ENCODE results near the gene MOAP1.

Gene MOAP1

DNA sequence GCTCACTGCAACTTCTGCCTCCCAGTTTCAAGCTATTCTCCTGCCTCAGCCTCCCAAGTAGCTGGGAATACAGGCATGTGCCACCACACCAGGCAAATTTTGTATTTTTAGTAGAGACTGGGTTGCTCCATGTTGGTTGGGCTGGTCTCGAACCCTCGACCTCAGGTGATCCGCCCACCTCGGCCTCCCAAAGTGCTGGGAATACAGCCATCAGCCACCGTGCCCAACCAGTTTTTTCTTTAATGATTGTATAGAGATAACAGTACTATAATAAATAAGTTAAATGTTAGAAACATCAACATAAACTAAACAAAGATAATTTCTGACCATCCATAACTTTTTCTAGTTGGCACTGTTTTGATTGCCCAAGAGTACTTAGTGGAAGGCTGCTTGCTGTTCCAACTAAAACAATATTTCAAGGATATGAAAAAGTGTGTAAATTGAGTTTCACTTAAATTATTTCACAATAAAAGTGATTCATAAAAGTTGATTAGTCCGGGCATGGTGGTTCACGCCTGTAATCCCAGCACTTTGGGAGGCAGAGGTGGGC, 16.5 kb upstream of the MOAP1 start:
- no peak overlapping the region for H3K4me3 ChIP-seq (ENCODE audit: low read depth, low read length)
- TF ChIP-seq CTCF (IDR thresholded peaks at IDR 0.05; ENCODE audit: low read depth, low read length) = no peak

- TF ChIP-seq CTCF (IDR thresholded peaks at IDR 0.05; ENCODE audit: low read depth, low read length) = no peak
- H3K4me3 ChIP-seq (ENCODE audit: low read depth, low read length) = no peak overlapping the region
These were observed 15.9 kb upstream of the MOAP1 start for GRCh38 chr14:93200553-93200952.

- H3K4me3 ChIP-seq (ENCODE audit: low read depth, low read length) = no peak overlapping the region
- TF ChIP-seq CTCF (IDR thresholded peaks at IDR 0.05; ENCODE audit: low read depth, low read length) = no peak
These were observed 14.3 kb upstream of the MOAP1 start for GRCh38 chr14:93199031-93199430.

DNA sequence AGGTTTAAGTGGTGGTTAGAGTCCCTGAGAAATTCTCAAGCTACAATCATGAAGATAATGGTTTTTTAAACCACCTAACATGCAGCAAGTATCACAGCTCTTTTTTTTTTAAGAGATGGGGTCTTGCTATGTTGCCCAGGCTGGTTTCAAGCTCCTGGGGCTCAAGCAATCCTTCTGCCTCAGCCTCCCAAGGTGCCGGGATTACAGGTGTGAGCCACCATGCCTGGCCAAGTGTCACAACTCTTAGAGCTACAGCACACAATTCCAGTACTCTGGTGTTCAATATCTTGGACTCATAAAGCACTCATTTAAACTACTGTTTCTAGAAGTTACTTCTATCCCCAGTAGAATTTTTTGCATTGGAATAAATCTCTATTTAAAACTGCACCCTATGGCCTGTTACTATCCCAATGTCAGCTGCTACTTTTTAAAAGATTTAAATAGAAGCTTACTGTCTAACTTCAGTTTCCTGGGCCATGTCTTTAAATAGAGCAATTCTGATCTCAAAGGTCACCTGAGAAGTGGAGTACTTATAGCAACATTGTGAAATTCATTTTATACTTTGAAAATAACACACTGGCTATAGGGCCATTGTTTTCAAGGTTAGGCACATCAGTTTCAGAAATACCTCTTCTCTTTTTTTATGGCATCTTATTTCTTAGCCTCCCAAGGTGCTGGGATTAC, 10.8 kb upstream of the MOAP1 start:
- H3K4me3 ChIP-seq (ENCODE audit: low read depth, low read length) = no peak overlapping the region
- TF ChIP-seq CTCF (IDR thresholded peaks at IDR 0.05; ENCODE audit: low read depth, low read length) = no peak

- no peak for TF ChIP-seq CTCF (IDR thresholded peaks at IDR 0.05; ENCODE audit: low read depth, low read length)
- no peak overlapping the region for H3K4me3 ChIP-seq (ENCODE audit: low read depth, low read length)
These were observed 2.3 kb upstream of the MOAP1 start for GRCh38 chr14:93186956-93187355.

DNA sequence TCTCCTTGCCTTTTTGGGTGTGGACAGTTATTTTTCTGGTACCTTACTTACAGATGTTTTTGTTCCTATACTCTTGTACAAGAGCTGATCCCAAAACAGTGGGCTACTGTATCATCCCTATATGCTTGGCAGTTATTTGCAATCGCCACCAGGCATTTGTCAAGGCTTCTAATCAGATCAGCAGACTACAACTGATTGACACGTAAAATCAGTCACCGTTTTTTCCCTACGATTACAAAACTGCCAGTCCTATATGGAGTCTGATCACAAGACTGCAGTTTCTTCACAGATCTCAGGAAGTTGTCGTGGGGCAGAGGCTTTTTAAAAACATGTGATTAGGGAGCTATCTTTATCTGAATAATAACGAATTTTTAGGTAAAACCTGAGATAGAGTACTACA, 1.8 kb upstream of the MOAP1 start:
- TF ChIP-seq CTCF (IDR thresholded peaks at IDR 0.05; ENCODE audit: low read depth, low read length) = no peak
- H3K4me3 ChIP-seq (ENCODE audit: low read depth, low read length) = no peak overlapping the region

DNA sequence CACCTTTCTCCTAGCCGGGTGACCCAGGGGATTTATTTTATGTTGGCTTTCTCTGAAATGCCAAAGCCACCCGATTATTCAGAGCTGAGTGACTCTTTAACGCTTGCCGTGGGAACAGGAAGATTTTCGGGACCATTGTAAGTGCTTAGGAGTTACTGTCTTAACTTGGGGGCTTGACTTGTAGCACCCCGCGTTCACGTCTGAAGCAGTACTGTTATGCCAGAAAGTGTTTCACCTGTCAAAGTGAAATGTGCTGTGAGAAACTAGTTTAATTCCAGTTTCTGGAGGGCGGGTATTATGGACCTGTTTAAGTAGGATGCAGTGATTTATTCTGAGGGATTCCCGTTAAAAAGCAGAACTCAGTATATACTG, 638 bp upstream of the MOAP1 start:
- H3K4me3 ChIP-seq (ENCODE audit: low read depth, low read length) = peak overlapping the region; percentile 92
- no peak for TF ChIP-seq CTCF (IDR thresholded peaks at IDR 0.05; ENCODE audit: low read depth, low read length)

Measured in WI38 (cell line).